Activated naive CD8-positive, alpha-beta T cell (primary cell): ENCODE measurements around the gene HIBCH.
"Not testable (repeated sequence)": the region's sequence is repeated elsewhere in the genome, so short reads cannot be mapped to it uniquely, and the experiment has no call there.

ENCODE experiments used
- H3K27ac Mint-ChIP-seq: one replicate; pipeline ENCODE4 v1.8.0; 2021; ENCODE audit warnings: mixed read lengths
- H3K27me3 Mint-ChIP-seq: one replicate; pipeline ENCODE4 v1.8.0; 2021; ENCODE audit warnings: mixed read lengths
- H3K36me3 Mint-ChIP-seq: one replicate; pipeline ENCODE4 v1.8.0; 2021; ENCODE audit warnings: mixed read lengths
- H3K4me1 Mint-ChIP-seq: one replicate; pipeline ENCODE4 v1.8.0; 2021; ENCODE audit warnings: low read depth, mixed read lengths
- H3K4me3 Mint-ChIP-seq: one replicate; pipeline ENCODE4 v1.8.0; 2021; ENCODE audit warnings: mild to moderate bottlenecking, mixed read lengths
- H3K9me3 Mint-ChIP-seq: one replicate; pipeline ENCODE4 v1.8.0; 2021; ENCODE audit warnings: low read depth, mixed read lengths

Gene HIBCH, protein sequence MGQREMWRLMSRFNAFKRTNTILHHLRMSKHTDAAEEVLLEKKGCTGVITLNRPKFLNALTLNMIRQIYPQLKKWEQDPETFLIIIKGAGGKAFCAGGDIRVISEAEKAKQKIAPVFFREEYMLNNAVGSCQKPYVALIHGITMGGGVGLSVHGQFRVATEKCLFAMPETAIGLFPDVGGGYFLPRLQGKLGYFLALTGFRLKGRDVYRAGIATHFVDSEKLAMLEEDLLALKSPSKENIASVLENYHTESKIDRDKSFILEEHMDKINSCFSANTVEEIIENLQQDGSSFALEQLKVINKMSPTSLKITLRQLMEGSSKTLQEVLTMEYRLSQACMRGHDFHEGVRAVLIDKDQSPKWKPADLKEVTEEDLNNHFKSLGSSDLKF

DNA sequence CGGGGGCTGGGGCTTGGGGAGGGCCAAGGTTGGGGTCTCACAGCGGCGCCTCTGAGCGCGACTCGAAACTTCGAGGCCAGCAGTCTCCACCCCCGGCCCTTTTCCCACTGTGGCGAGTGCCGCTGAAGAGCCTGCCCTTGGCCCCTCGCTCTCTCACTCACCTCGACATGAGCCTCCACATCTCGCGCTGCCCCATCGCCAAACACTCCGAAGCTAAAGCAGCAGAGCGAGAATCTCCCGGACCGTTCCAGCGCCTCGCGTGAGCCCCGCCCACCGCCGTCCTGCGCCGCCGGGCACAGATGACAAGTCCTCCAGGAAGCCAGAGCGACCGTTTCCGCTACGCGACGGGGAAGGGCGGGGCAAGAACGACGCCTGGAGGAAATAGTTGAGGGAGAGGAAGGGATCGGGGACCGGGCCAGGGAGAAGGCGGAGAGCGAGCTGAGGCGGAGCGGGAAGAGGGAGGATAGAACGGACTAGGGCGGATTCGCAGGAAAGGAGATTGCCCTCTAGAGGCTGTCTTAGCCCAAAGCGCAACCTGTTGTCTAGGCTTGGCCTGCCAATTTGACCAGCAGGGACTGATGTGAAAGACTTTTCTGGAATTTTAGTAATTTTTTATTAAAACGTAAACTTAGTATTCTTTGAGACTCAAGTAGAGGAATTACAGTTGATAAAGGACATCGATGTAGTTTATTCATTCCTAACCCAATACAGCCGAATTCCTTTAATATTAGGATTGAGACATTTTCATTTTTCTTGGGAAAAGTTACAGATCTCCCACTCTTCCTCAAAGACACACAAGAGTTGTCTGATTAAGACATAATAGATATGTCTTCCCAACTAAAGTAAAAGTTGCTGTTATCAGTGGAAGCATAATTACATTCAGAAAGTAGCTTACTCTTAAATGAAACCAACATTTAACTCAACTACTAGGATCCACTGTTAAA lies at the start of gene HIBCH:
Gene HIBCH, minus strand, starts transcription at position 272 of the 944 bp plus-strand sequence. Its CDS starts 76 bp downstream, at position 196.
- H3K36me3 Mint-ChIP-seq = no peaks in the 10 kb centered on the region
- no peaks in the 10 kb centered on the region for H3K9me3 Mint-ChIP-seq
- H3K27ac Mint-ChIP-seq = peak within 1 kb of the TSS; percentile 94
- H3K4me3 Mint-ChIP-seq = peak within 1 kb of the TSS; percentile 96
- H3K27me3 Mint-ChIP-seq = peaks cover 2% of the 10 kb centered on the region
- H3K4me1 Mint-ChIP-seq = peaks cover 47% of the 10 kb centered on the region

DNA sequence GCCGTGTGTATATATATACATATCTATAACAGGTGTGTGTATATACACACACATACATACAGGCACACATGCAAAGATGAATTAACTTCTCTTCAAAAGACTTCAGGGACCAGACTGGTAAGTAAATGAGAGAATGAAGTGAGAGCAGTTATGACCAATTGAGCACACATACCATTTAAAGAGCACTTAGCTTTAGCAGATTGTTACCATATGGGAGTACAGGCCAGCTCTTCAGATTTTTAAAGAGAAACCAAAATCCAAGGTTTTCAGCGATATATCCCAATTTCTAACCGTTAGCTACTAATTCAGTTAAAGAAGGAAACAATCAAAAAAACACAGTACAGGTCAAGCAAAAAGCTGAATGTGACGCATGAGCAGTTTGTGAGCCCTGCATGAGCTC lies 47.5 kb upstream of the HIBCH start:
- no peaks in the 10 kb centered on the region for H3K9me3 Mint-ChIP-seq
- H3K27ac Mint-ChIP-seq = no peak overlapping the region
- H3K36me3 Mint-ChIP-seq = peaks cover 8% of the 10 kb centered on the region
- H3K4me3 Mint-ChIP-seq = no peak overlapping the region
- no peaks in the 10 kb centered on the region for H3K27me3 Mint-ChIP-seq
- H3K4me1 Mint-ChIP-seq = peaks cover 4% of the 10 kb centered on the region

DNA sequence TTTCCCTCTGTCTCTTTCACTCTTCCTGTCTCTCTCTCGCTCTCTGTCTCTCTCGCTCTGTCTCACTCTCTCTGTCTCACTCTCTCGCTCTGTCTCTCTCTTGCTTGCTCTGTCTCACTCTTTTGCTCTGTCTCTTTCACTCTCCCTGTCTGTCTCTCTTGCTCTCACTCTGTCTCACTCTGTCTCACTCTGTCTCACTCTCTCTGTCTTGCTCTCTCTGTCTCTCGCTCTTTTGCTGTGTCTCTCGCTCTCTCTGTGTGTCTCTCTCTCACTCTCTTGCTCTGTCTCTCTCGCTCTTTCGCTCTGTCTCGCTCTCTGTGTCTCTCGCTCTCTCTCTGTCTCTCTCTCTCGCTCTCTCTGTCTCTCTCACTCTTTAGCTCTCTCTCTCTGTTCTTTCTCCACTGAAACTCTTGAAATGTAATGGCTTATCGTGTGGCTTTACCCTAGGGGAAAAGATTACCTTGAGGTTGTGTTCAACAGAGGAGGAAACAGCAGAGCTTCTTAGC lies 46.7 kb upstream of the HIBCH start:
- no peaks in the 10 kb centered on the region for H3K9me3 Mint-ChIP-seq
- no peak overlapping the region for H3K4me3 Mint-ChIP-seq
- peaks cover 10% of the 10 kb centered on the region for H3K36me3 Mint-ChIP-seq
- H3K27me3 Mint-ChIP-seq = no peaks in the 10 kb centered on the region
- H3K4me1 Mint-ChIP-seq = peaks cover 10% of the 10 kb centered on the region
- no peak overlapping the region for H3K27ac Mint-ChIP-seq

DNA sequence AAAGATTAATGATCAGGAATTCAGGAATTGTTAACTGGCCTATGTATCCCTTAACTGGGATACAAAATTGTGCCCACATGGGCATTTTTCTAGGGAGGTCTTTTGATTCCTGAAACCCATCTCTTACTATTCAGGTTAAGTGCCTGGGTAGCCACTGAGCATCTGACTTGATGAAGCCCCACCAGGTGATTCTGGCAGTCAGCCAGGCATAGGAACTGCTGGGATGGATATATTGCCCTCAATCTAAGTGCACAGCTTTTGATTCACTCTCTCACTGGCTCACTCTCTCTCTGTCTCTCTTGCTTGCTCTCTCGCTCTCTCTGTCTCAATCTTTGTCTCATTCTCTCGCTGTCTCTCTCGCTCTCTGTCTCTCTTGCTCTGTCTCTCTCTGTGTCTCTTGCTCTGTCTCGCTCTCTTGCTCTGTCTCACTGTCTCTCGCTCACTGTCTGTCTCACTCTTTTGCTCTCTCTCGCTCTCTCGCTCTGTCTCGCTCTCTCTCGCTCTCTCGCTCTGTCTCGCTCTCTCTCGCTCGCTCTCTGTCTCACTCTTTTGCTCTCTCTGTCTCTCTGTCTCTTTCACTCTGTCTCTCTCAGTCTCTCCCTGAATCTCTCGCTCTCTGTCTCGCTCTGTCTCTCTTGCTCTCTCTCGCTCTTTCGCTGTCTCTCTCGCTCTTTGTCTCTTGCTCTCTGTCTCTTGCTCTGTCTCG lies 46.0 kb upstream of the HIBCH start:
- Mint-ChIP-seq H3K36me3 (peaks cover 10% of the 10 kb centered on the region), H3K9me3 (no peaks in the 10 kb centered on the region), H3K27ac (no peak overlapping the region), H3K27me3 (no peaks in the 10 kb centered on the region), H3K4me1 (peaks cover 14% of the 10 kb centered on the region), H3K4me3 (no peak overlapping the region)

DNA sequence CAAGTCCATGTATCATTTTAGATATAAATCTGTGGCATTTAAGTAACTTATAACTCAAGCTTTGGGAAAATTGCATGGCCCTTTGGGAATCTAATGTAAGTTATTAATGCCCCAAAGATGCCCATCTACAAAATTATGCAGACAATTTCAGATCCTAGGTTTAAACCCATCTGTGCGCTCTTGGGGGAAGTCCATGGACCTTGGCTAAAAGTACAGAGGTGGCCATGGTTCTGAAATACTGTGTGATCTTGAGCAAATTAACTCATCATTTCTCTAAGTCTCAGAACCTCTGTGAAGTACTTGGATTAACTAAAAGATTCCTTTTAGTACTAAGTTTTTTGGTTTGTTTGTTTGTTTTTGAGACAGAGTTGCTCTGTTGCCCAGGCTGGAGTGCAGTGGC lies 43.3 kb upstream of the HIBCH start:
- H3K9me3 Mint-ChIP-seq = no peaks in the 10 kb centered on the region

DNA sequence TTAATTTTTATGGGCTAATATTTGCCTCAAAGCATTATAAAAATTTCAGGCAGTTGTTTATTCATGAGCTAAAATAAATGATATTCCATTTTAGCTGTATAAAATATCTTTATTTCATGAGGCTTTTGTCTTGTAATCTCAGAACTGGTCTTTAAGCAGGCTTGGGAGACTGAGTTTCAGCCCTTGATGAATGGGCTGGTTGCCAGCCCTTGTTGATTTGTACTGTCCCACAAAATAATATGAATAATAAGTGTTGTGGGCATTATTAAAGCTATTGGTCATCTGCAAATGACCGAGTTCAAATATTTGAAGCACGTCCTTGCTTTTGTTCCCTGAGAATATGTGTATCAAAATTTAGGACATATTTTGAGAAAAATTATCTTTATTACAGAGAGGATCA lies 41.9 kb upstream of the HIBCH start:
- H3K4me1 Mint-ChIP-seq = peaks cover 32% of the 10 kb centered on the region
- no peaks in the 10 kb centered on the region for H3K27me3 Mint-ChIP-seq
- H3K27ac Mint-ChIP-seq = no peak overlapping the region
- H3K4me3 Mint-ChIP-seq = no peak overlapping the region
- H3K9me3 Mint-ChIP-seq = no peaks in the 10 kb centered on the region
- peaks cover 5% of the 10 kb centered on the region for H3K36me3 Mint-ChIP-seq

More for the DNA sequence above, 43.3 kb upstream of the HIBCH start:
- peaks cover 32% of the 10 kb centered on the region for H3K4me1 Mint-ChIP-seq
- H3K4me3 Mint-ChIP-seq = no peak overlapping the region
- H3K36me3 Mint-ChIP-seq = peaks cover 10% of the 10 kb centered on the region
- H3K27ac Mint-ChIP-seq = no peak overlapping the region
- no peaks in the 10 kb centered on the region for H3K27me3 Mint-ChIP-seq

DNA sequence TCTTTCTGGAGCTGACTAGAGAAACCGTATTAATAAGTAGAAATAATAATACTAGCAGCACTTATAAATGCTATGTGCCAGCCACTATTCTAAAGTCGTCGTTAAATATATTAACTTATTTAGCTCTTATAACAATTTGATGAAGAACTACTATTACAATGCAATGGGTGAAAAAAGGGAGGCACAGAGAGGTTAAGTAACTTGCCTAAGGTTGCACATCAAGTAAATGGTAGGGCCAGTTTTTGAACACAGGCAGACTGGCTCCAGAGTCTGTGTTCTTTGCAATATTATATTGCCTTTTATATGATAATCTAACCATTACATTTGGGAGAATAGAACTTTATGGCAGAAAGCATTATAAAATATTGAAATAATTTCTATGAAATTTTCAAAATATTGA lies 41.3 kb upstream of the HIBCH start:
- H3K27me3 Mint-ChIP-seq = no peaks in the 10 kb centered on the region
- peaks cover 32% of the 10 kb centered on the region for H3K4me1 Mint-ChIP-seq
- H3K36me3 Mint-ChIP-seq = peaks cover 5% of the 10 kb centered on the region
- peak overlapping the region; percentile 86 for H3K4me3 Mint-ChIP-seq
- no peak overlapping the region for H3K27ac Mint-ChIP-seq
- no peaks in the 10 kb centered on the region for H3K9me3 Mint-ChIP-seq

DNA sequence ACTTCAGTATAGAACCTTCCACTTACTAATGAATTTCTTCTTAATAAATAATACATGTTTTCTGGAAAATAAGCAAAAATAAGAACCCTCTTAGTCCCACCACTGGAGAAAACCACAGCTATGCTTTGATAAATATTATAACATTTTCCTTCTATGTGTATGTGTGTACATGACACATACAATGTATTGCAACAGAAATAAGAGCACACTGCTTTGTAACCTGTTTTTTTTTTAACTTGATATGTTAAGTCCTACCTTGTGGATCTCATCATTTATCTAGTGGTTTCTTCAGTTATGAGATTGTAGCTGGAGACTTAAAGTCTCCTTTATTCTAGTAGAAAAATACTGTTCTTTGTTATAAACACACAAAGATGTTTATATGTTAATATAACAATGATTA lies 40.9 kb upstream of the HIBCH start:
- H3K4me3 Mint-ChIP-seq = peak overlapping the region; percentile 86

DNA sequence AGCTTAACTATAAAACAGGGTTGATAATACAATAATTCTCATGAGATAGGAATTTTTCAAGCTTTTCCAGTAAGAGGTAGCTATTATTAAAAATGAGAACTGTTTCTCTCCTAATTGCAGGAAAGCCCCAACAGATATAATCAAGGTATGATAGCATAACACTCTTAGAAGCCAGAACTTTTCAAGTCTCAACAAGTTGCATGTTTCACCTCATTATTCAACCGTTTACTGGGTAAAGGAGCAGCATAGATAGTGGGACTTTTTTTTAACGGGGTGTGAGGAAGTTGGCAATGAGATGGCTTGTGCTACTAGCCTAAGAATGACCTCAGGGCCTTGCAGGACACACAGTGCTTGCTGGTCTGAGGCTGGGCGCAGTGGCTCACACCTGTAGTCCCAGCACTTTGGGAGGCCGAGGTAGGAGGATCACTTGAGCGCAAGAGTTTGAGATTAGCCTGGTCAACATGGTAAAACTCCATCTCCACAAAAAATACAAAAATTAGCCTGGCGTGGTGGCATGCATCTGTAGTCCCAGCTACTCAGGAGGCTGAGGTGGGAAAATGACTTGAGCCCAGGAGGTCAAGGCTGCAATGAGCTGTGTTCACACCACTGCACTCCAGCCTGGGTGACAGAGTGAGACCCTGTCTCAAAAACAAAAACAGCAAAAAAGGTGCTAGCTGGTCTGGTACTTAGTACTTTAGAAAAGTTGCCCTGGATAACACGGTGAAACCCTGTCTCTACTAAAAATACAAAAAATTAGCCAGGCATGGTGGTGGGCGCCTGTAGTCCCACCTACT lies 39.2 kb upstream of the HIBCH start:
- not testable (repeated sequence) for H3K9me3 Mint-ChIP-seq, H3K27me3 Mint-ChIP-seq, H3K36me3 Mint-ChIP-seq
- Mint-ChIP-seq H3K4me3 (peak overlapping the region; percentile 17), H3K27ac (peak overlapping the region; percentile 54), H3K4me1 (peaks cover 32% of the 10 kb centered on the region)

More for the DNA sequence above, 40.9 kb upstream of the HIBCH start:
- Mint-ChIP-seq H3K9me3 (no peaks in the 10 kb centered on the region), H3K27ac (peak overlapping the region; percentile 85), H3K4me1 (peaks cover 32% of the 10 kb centered on the region), H3K36me3 (peaks cover 5% of the 10 kb centered on the region), H3K27me3 (no peaks in the 10 kb centered on the region)

DNA sequence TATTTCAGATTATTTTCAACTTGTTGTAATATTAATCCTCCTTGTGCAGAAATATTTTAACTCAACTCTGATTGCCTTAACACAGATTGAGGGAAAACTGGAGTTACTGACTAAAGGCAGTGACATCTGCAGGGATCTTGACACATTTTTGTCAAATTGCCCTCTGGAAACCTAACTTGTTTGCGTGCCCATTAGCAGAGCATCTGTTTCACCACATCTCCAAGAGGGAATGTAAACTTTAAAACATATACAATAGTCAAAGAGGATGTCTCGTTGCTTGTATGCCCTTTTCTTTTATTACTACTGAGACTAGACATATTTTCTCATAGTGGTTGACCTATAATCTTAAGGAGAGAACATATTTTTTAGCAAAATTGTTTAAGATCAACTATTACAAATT lies 38.0 kb upstream of the HIBCH start:
- peaks cover 32% of the 10 kb centered on the region for H3K4me1 Mint-ChIP-seq
- no peak overlapping the region for H3K27ac Mint-ChIP-seq
- H3K36me3 Mint-ChIP-seq = peaks cover 2% of the 10 kb centered on the region
- H3K9me3 Mint-ChIP-seq = no peaks in the 10 kb centered on the region
- H3K4me3 Mint-ChIP-seq = no peak overlapping the region
- no peaks in the 10 kb centered on the region for H3K27me3 Mint-ChIP-seq

DNA sequence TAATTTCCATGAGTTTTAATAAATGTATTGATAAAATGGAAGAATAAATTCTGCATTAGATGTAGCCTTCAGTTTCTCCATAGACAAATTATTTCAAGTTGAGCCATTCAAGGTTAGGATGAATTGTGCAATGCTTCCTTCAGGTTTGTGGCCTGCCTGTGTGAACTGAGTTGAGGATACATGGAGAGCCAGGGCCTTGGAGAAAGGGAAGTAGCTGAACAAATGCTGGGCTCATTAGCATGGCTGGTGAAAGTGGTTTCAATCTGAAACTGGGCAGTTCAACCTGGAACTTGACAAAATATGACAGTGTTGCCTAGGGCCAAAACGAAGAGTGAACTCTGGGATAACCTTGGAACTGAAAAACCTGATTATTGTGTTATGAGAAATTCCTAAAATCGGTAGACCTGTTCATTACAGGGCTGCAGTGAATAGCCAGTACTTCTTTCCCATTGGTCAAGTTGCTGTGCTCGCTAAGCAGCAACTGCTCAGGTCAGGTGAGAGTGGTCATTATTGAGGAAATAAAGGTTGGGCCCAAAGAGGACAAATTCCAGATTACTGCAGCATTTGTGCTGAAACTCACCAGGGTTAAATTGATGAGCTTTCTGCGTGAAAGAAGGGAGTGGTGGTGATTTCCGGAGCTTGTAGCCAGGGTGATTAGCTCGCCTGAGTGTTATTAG lies 36.5 kb upstream of the HIBCH start:
- H3K36me3 Mint-ChIP-seq = no peaks in the 10 kb centered on the region
- H3K4me3 Mint-ChIP-seq = no peak overlapping the region
- H3K27ac Mint-ChIP-seq = no peak overlapping the region
- H3K4me1 Mint-ChIP-seq = peaks cover 21% of the 10 kb centered on the region
- no peaks in the 10 kb centered on the region for H3K9me3 Mint-ChIP-seq
- H3K27me3 Mint-ChIP-seq = no peaks in the 10 kb centered on the region

DNA sequence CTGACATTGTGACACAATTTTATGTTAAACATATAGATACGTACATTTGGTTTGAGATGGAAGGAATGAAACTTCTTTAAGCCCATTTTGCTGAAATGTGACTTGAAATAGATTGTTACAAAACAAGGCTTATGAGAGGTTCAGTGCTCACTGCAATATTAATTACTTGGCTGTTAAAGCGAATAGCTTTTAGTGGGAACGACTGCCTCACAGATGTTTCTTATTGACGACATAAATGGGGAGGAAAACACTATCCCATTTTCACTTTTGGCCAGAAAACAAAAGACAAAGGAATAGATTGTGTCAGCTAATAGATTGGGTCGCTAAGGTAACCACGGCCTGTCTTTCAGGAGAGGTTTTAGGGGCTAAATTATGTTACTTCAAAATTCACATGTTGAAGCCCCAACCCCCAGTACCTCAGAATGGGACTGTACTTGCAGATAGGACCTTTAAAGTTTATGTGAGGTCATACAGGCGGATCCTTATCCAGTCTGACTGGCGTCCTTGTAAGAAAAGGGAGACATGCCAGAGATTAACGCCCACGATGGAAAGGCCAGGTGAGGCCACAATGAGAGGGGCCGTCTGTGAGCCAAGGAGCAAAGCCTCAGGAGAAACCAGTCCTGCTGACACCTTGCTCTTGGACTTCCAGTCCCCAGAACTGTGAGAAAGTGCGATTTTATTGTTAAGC lies 34.5 kb upstream of the HIBCH start:
- Mint-ChIP-seq H3K4me1 (peaks cover 3% of the 10 kb centered on the region), H3K9me3 (no peaks in the 10 kb centered on the region), H3K36me3 (no peaks in the 10 kb centered on the region), H3K4me3 (no peak overlapping the region), H3K27me3 (no peaks in the 10 kb centered on the region), H3K27ac (no peak overlapping the region)

DNA sequence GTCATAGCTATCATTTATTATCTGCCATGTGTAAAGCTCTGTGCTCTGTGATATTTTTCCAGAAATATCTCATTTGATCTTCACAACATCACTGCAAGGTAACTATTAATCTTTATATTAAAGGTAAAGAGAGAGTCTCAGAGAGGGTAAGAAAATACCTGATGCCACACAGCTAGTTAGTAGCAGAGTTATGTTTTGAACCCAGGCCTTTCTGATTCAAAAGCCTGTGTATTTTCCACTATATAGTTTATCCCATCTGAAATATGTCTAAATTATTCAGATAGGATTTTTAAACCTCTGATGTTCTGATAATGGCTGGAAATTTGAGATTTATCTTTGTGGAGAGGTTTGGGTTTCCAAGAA lies 33.9 kb upstream of the HIBCH start:
- Mint-ChIP-seq H3K27ac (no peak overlapping the region), H3K9me3 (no peaks in the 10 kb centered on the region), H3K4me3 (no peak overlapping the region), H3K27me3 (no peaks in the 10 kb centered on the region), H3K4me1 (no peaks in the 10 kb centered on the region), H3K36me3 (no peaks in the 10 kb centered on the region)
